Effector memory CD8-positive, alpha-beta T cell (primary cell): Measurements from ENCODE around the gene ZSCAN12.
"Not testable (repeated sequence)": the region's sequence is repeated elsewhere in the genome, so short reads cannot be mapped to it uniquely, and the experiment has no call there.

Source experiments
- ATAC-seq: fragments of 150-1000 bp; cut with Tn5 transposase; replicated peaks from 2 replicates; pipeline ENCODE4 v1.10.0; 2021; ENCODE audit warnings: mild to moderate bottlenecking, moderate library complexity
- DNase-seq, 3 experiments: peaks; one replicate each; pipeline ENCODE4 v3.0.0; 2021
- H3K27ac Mint-ChIP-seq, 2 donors: one replicate each; pipeline ENCODE4 v1.8.0; 2022; ENCODE audit warnings: mild to moderate bottlenecking in 2 of 2, mixed read lengths in 2 of 2, moderate library complexity in 2 of 2
- H3K27me3 Mint-ChIP-seq, 2 donors: one replicate each; pipeline ENCODE4 v1.8.0; 2022; ENCODE audit warnings: mixed read lengths in 2 of 2
- H3K36me3 Mint-ChIP-seq: one replicate; pipeline ENCODE4 v1.8.0; 2022; ENCODE audit warnings: mild to moderate bottlenecking, moderate library complexity, mixed read lengths; ENCODE audit not compliant: insufficient read depth
- H3K4me1 Mint-ChIP-seq, 2 donors: one replicate each; pipeline ENCODE4 v1.8.0; 2022; ENCODE audit warnings: low read depth in 2 of 2, mixed read lengths in 2 of 2
- H3K4me3 Mint-ChIP-seq, 2 donors: one replicate each; pipeline ENCODE4 v1.8.0; 2022; ENCODE audit warnings: mild to moderate bottlenecking in 2 of 2, mixed read lengths in 2 of 2, moderate library complexity in 2 of 2
- H3K9me3 Mint-ChIP-seq, 2 donors: one replicate each; pipeline ENCODE4 v1.8.0; 2022; ENCODE audit warnings: mixed read lengths in 2 of 2

Gene ZSCAN12

DNA sequence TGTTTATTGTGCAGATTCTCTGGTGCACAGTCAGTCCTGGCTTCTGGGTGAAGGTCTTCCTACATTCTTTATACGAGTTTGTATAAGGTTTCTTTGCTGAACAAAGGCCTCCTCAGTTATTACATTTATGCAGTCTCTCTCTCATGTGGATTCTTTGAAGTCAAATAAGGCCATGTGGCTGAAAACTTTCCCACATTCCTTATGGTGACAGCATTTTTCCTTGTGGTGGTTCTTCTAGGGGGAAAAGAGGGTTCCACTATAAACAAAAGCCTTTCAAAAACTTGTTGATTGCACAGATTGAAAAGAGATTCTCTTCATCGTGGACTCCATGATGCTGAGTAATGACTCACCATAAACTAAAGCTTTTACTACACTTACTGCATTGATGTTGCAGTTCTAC is 19.2 kb downstream of the ZSCAN12 start:
- no peaks in the 10 kb centered on the region for H3K9me3 Mint-ChIP-seq
- H3K4me1 Mint-ChIP-seq: peaks cover 0 to 2% of the 10 kb centered on the region in 2 donors
- DNase-seq: no peak
- peaks cover 18% of the 10 kb centered on the region for H3K36me3 Mint-ChIP-seq
- H3K27ac Mint-ChIP-seq: no peak overlapping the region
- H3K27me3 Mint-ChIP-seq: no peaks in the 10 kb centered on the region
- no peak overlapping the region for H3K4me3 Mint-ChIP-seq
- no peak for ATAC-seq

GRCh38 chr6:28378644-28379043 is 20.9 kb downstream of the ZSCAN12 start:
- H3K9me3 Mint-ChIP-seq: no peaks in the 10 kb centered on the region
- H3K27ac Mint-ChIP-seq: no peak overlapping the region
- no peak for DNase-seq
- H3K4me1 Mint-ChIP-seq: peaks cover 0 to 2% of the 10 kb centered on the region in 2 donors
- no peaks in the 10 kb centered on the region for H3K27me3 Mint-ChIP-seq
- H3K4me3 Mint-ChIP-seq: no peak overlapping the region
- H3K36me3 Mint-ChIP-seq: peaks cover 18% of the 10 kb centered on the region
- ATAC-seq: no peak

DNA sequence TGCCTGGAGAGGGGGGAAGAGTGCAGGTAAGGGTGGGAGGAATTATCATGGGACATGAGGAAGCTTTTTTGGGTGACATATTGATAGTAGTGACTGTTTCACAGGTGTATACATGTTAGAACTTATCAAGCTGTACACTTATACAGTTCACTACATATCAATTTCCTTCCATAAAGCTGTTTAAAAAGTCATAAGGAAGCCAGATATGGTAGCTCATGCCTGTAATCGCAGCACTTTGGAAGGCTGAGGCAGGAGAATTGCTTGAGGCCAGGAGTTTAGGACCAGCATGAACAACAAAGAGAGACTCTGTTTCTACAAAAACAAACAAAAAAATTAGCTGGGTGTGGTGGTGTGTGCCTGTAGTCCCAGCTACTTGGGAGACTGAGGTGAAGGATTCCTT is 21.7 kb downstream of the ZSCAN12 start:
- Mint-ChIP-seq H3K9me3 (no peaks in the 10 kb centered on the region), H3K27ac (no peak overlapping the region), H3K27me3 (no peaks in the 10 kb centered on the region), H3K4me3 (no peak overlapping the region), H3K36me3 (peaks cover 18% of the 10 kb centered on the region), H3K4me1 (no peaks in the 10 kb centered on the region)
- ATAC-seq: no peak
- no peak for DNase-seq

DNA sequence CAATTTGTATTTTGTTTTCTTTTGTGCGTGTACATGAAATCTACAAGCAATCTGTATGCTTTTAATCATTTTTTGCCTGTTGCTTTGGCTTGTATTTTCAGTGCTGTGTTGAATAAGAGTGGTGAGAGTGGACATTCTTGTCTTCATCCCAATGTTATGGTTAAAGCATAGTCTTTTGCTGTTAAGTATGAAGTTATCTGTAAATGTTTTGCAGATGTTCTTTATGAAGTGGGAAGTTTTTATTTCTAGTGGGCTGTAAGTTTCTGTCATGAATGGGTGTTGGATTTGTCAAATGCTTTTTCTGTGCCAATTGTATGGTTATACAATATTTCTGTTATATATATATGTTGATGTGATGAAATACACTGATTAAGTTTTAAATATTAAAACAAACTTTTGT is 25.6 kb downstream of the ZSCAN12 start:
- H3K4me3 Mint-ChIP-seq: no peak overlapping the region
- no peaks in the 10 kb centered on the region for H3K4me1 Mint-ChIP-seq
- DNase-seq (no peak), ATAC-seq (no peak)
- no peak overlapping the region for H3K27ac Mint-ChIP-seq
- no peaks in the 10 kb centered on the region for H3K27me3 Mint-ChIP-seq
- H3K36me3 Mint-ChIP-seq: peaks cover 4% of the 10 kb centered on the region
- H3K9me3 Mint-ChIP-seq: no peaks in the 10 kb centered on the region

DNA sequence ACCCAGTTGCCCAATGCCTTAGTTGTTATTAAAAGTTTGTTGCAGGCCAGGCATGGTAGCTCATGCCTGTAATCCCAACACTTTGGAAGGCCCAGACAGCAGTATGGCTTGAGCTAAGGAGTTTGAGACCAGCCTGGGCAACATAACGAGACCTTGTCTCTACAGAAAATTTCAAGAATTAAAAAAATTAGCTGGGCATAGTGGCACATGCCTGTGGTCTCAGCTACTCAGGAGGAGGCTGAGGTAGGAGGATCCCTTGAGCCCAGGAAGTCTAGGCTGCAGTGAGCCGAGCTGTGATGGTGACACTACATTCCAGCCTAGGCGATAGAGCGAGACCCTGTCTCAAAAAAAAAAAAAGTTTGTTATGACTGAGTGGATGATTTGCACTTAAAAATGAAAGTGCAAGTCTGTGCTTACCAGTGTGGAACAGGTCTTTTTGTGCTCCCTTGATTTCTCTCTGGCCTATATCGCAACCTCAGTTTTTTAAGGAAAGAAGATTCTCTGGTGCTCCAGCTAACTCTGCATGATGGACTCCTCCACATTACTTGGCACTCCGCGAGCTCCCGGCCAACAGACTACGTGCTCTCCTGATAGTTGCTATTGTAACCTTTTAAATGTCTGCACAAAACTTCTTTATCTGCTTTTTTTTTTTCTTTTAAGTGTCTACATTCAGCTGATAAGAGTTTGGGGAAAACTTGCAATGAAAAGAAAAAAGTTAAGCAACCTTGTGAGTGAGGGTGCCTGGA is 27.7 kb downstream of the ZSCAN12 start:
- Mint-ChIP-seq H3K4me3 (no peak overlapping the region), H3K4me1 (no peaks in the 10 kb centered on the region), H3K27ac (no peak overlapping the region), H3K27me3 (no peaks in the 10 kb centered on the region), H3K36me3 (peaks cover 9% of the 10 kb centered on the region), H3K9me3 (no peaks in the 10 kb centered on the region)
- DNase-seq: no peak
- ATAC-seq: no peak

DNA sequence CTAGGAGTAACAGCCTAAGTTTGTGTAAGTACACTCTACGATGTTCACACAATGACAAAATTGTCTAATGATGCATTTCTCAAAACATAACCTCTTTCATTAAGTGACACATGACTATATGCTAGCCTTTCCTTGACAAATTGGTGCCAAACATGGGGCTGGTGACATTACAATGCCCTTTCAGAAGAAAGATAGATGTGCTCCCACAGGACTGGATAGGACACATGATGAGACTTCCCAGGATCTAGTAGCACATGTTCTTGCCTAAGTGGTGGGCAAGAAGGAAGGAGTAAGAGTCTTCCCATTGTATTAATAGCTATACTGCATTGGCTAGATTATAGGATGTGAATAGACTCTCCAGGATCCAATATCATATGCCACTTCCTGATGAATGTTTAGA is 28.3 kb downstream of the ZSCAN12 start:
- no peak overlapping the region for H3K4me3 Mint-ChIP-seq
- no peak overlapping the region for H3K27ac Mint-ChIP-seq
- no peaks in the 10 kb centered on the region for H3K27me3 Mint-ChIP-seq
- H3K36me3 Mint-ChIP-seq: peaks cover 9% of the 10 kb centered on the region
- no peaks in the 10 kb centered on the region for H3K4me1 Mint-ChIP-seq
- no peaks in the 10 kb centered on the region for H3K9me3 Mint-ChIP-seq
- ATAC-seq (no peak), DNase-seq (no peak)

DNA sequence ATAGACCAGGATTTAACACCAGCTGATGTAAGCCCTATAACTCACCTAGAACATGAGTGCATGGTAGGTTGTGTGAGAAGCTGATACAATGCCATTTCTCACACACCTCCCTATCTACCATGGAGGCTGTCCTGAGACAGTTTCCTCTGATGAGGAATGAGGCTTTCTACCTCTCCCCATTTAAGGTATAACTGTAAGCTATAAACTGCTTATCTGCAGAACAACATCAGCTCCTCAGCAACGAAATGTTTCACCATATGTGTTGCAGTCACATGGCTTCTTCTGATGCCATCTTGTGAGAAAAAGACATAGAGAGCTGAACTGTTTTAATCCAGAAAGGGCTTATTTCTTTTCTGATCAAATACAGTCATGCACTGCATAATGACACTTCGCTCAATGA is 29.1 kb downstream of the ZSCAN12 start:
- Mint-ChIP-seq H3K4me3 (no peak overlapping the region), H3K27ac (no peak overlapping the region), H3K27me3 (no peaks in the 10 kb centered on the region), H3K36me3 (peaks cover 12% of the 10 kb centered on the region), H3K4me1 (no peaks in the 10 kb centered on the region), H3K9me3 (no peaks in the 10 kb centered on the region)
- no peak for ATAC-seq
- DNase-seq: no peak

GRCh38 chr6:28369463-28369862 is 30.1 kb downstream of the ZSCAN12 start:
- H3K4me3 Mint-ChIP-seq: no peak overlapping the region
- peaks cover 12% of the 10 kb centered on the region for H3K36me3 Mint-ChIP-seq
- no peak for ATAC-seq
- no peak for DNase-seq
- H3K4me1 Mint-ChIP-seq: no peaks in the 10 kb centered on the region
- no peaks in the 10 kb centered on the region for H3K27me3 Mint-ChIP-seq
- H3K27ac Mint-ChIP-seq: no peak overlapping the region
- H3K9me3 Mint-ChIP-seq: no peaks in the 10 kb centered on the region

GRCh38 chr6:28368522-28368921 is 31.0 kb downstream of the ZSCAN12 start:
- Mint-ChIP-seq H3K9me3 (no peaks in the 10 kb centered on the region), H3K36me3 (peaks cover 12% of the 10 kb centered on the region), H3K4me1 (no peaks in the 10 kb centered on the region), H3K27me3 (no peaks in the 10 kb centered on the region), H3K4me3 (no peak overlapping the region), H3K27ac (no peak overlapping the region)
- DNase-seq: no peak
- no peak for ATAC-seq

DNA sequence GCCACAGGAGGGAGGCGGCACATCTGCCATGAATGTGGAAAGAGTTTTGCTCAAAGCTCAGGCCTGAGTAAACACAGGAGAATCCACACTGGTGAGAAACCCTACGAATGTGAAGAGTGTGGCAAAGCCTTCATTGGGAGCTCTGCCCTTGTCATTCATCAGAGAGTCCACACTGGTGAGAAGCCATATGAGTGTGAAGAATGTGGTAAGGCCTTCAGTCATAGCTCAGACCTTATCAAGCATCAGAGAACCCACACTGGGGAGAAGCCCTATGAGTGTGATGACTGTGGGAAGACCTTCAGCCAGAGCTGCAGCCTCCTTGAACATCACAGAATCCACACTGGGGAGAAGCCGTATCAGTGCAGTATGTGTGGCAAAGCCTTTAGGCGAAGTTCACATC is 34.0 kb downstream of the ZSCAN12 start:
- not testable (repeated sequence) for H3K4me3 Mint-ChIP-seq, DNase-seq, H3K4me1 Mint-ChIP-seq, H3K9me3 Mint-ChIP-seq, ATAC-seq, H3K27me3 Mint-ChIP-seq
- Mint-ChIP-seq H3K27ac (peak overlapping the region in 1 of 2 donors; percentile 13), H3K36me3 (peaks cover 12% of the 10 kb centered on the region)

DNA sequence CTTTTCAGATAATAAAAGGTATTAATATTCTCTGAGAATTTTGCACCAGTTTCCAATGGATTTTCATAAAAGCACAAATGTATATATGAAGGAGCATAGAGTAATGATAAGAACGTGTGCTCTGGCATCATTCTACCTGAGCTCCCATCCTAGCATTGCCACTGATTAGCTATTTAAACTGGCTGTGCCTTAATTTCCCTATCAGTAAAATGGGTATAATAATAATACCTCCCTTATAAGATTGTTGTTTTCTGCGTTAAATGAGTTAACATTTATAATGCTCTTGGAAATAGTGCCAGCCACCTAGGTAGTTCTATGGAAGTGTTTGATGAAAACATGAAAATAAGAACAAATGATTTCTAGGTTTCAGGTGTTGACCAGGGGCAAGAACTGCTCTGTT is 38.6 kb downstream of the ZSCAN12 start:
- H3K36me3 Mint-ChIP-seq: peaks cover 9% of the 10 kb centered on the region

DNA sequence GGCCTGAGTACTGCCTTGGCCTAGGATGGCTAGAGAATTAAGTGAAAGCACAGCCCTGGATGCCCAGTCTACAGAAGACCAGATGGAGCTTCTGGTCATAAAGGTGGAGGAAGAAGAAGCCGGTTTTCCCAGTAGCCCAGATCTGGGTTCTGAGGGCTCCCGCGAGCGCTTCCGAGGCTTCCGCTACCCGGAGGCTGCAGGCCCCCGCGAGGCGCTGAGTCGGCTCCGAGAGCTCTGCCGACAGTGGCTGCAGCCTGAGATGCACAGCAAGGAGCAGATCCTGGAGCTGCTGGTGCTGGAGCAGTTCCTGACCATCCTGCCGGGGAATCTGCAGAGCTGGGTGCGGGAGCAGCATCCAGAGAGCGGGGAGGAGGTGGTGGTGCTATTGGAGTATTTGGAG is 40.0 kb downstream of the ZSCAN12 start:
- H3K9me3 Mint-ChIP-seq, H3K27ac Mint-ChIP-seq, DNase-seq, H3K4me3 Mint-ChIP-seq, H3K27me3 Mint-ChIP-seq, H3K36me3 Mint-ChIP-seq, ATAC-seq: not testable (repeated sequence)
- H3K4me1 Mint-ChIP-seq: peaks cover 11 to 18% of the 10 kb centered on the region in 2 donors

More for the DNA sequence above, 38.6 kb downstream of the ZSCAN12 start:
- ATAC-seq (no peak), DNase-seq (no peak)
- no peak overlapping the region for H3K4me3 Mint-ChIP-seq
- no peaks in the 10 kb centered on the region for H3K9me3 Mint-ChIP-seq
- H3K4me1 Mint-ChIP-seq: peaks cover 4 to 9% of the 10 kb centered on the region in 2 donors
- no peaks in the 10 kb centered on the region for H3K27me3 Mint-ChIP-seq
- H3K27ac Mint-ChIP-seq: no peak overlapping the region

GRCh38 chr6:28357036-28357435 is 42.5 kb downstream of the ZSCAN12 start:
- H3K4me3 Mint-ChIP-seq: no peak overlapping the region
- peaks cover 9% of the 10 kb centered on the region for H3K36me3 Mint-ChIP-seq
- ATAC-seq: no peak
- no peaks in the 10 kb centered on the region for H3K27me3 Mint-ChIP-seq
- no peak overlapping the region for H3K27ac Mint-ChIP-seq
- no peak for DNase-seq
- peaks cover 11 to 23% of the 10 kb centered on the region in 2 donors for H3K4me1 Mint-ChIP-seq
- H3K9me3 Mint-ChIP-seq: no peaks in the 10 kb centered on the region

GRCh38 chr6:28356666-28357020 is 42.9 kb downstream of the ZSCAN12 start:
- Mint-ChIP-seq H3K27ac (peak overlapping the region in 1 of 2 donors; percentile 90), H3K36me3 (peaks cover 9% of the 10 kb centered on the region), H3K27me3 (no peaks in the 10 kb centered on the region), H3K4me1 (peaks cover 13 to 23% of the 10 kb centered on the region in 2 donors), H3K9me3 (no peaks in the 10 kb centered on the region), H3K4me3 (no peak overlapping the region)
- DNase-seq: no peak
- ATAC-seq: no peak
